Ectodermal cell (in vitro differentiated cells): ENCODE data around the gene KLHL26.

Experiments
- H3K27ac ChIP-seq: 2 replicates; pipeline ENCODE4 v1.7.0; 2013; ENCODE audit warnings: mild to moderate bottlenecking, low read depth, low read length; ENCODE audit not compliant: insufficient read depth, poor library complexity, severe bottlenecking
- H3K27me3 ChIP-seq: 2 replicates; pipeline ENCODE4 v1.7.0; 2013; ENCODE audit warnings: mild to moderate bottlenecking, low read length; ENCODE audit not compliant: insufficient read depth, control insufficient read depth, poor library complexity, severe bottlenecking
- H3K36me3 ChIP-seq: one replicate; pipeline ENCODE4 v1.7.0; 2013; ENCODE audit warnings: low read length; ENCODE audit not compliant: control insufficient read depth, insufficient read depth
- H3K4me1 ChIP-seq: one replicate; pipeline ENCODE4 v1.7.0; 2013; ENCODE audit warnings: low read length; ENCODE audit not compliant: control insufficient read depth, insufficient read depth
- H3K4me3 ChIP-seq: 2 replicates; pipeline ENCODE4 v1.7.0; 2013; ENCODE audit warnings: low read depth, low read length, control low read depth; ENCODE audit not compliant: insufficient read depth
- H3K9me3 ChIP-seq: 2 replicates; pipeline ENCODE4 v1.7.0; 2013; ENCODE audit warnings: mild to moderate bottlenecking, low read length, moderate library complexity; ENCODE audit not compliant: control insufficient read depth
- WGBS, 2 experiments: methylation state at CpG; one replicate each; pipeline ENCODE4 v1.1.7; 2013; ENCODE audit warnings: missing lambda C conversion rate in 2 of 2; 5-methylcytosine and 5-hydroxymethylcytosine counted together

Gene KLHL26

GRCh38 chr19:18608805-18609716, 27.8 kb upstream of the KLHL26 start:
- no peaks in the 10 kb centered on the region for H3K9me3 ChIP-seq
- no peak overlapping the region for H3K4me3 ChIP-seq
- no peak overlapping the region for H3K27ac ChIP-seq
- H3K27me3 ChIP-seq, result peaks cover 98% of the 10 kb centered on the region
- no peaks in the 10 kb centered on the region for H3K36me3 ChIP-seq
- 24 to 27% methylated on average over 8 to 9 of the region's 9 CpGs for WGBS, 2 experiments
- peaks cover 40% of the 10 kb centered on the region for H3K4me1 ChIP-seq

GRCh38 chr19:18609717-18610051, 27.1 kb upstream of the KLHL26 start:
- Histone ChIP-seq H3K36me3 (no peaks in the 10 kb centered on the region), H3K4me3 (no peak overlapping the region), H3K4me1 (peaks cover 34% of the 10 kb centered on the region), H3K27me3 (peaks cover 98% of the 10 kb centered on the region), H3K27ac (no peak overlapping the region), H3K9me3 (no peaks in the 10 kb centered on the region)
- 10 to 13% methylated on average over 2 of the region's 2 CpGs for WGBS, 2 experiments

GRCh38 chr19:18610245-18610555, 26.6 kb upstream of the KLHL26 start:
- peaks cover 33% of the 10 kb centered on the region for H3K4me1 ChIP-seq
- H3K27me3 ChIP-seq, result peaks cover 98% of the 10 kb centered on the region
- H3K4me3 ChIP-seq, result no peak overlapping the region
- 24% methylated on average over 3 of the region's 3 CpGs for WGBS, 2 experiments
- H3K36me3 ChIP-seq, result no peaks in the 10 kb centered on the region
- H3K9me3 ChIP-seq, result no peaks in the 10 kb centered on the region
- no peak overlapping the region for H3K27ac ChIP-seq

GRCh38 chr19:18610556-18611326, 26.1 kb upstream of the KLHL26 start:
- Histone ChIP-seq H3K9me3 (no peaks in the 10 kb centered on the region), H3K27ac (no peak overlapping the region), H3K4me1 (peaks cover 33% of the 10 kb centered on the region), H3K4me3 (no peak overlapping the region), H3K27me3 (peaks cover 98% of the 10 kb centered on the region), H3K36me3 (no peaks in the 10 kb centered on the region)
- 1 to 2% methylated on average over 45 of the region's 45 CpGs for WGBS, 2 experiments

- Histone ChIP-seq H3K4me1 (peaks cover 33% of the 10 kb centered on the region), H3K27ac (no peak overlapping the region), H3K36me3 (no peaks in the 10 kb centered on the region), H3K27me3 (peaks cover 96% of the 10 kb centered on the region), H3K9me3 (no peaks in the 10 kb centered on the region), H3K4me3 (no peak overlapping the region)
- WGBS, 2 experiments, result 1% methylated on average over 62 of the region's 62 CpGs
Measured at GRCh38 chr19:18611327-18612050, 25.3 kb upstream of the KLHL26 start.

- Histone ChIP-seq H3K9me3 (no peaks in the 10 kb centered on the region), H3K27ac (no peak overlapping the region), H3K36me3 (no peaks in the 10 kb centered on the region), H3K4me1 (peaks cover 33% of the 10 kb centered on the region), H3K4me3 (peak overlapping the region; percentile 35), H3K27me3 (peaks cover 90% of the 10 kb centered on the region)
- WGBS, 2 experiments, result 2% methylated on average over 30 of the region's 30 CpGs
Measured at GRCh38 chr19:18612051-18612771, 24.6 kb upstream of the KLHL26 start.

- Histone ChIP-seq H3K36me3 (no peaks in the 10 kb centered on the region), H3K9me3 (no peaks in the 10 kb centered on the region), H3K4me3 (peak within 1 kb of the TSS; percentile 35), H3K27ac (no peak within 1 kb of the TSS), H3K27me3 (peaks cover 82% of the 10 kb centered on the region), H3K4me1 (peaks cover 27% of the 10 kb centered on the region)
- WGBS, 2 experiments, result 1% methylated on average over 70 of the region's 70 CpGs
Measured at GRCh38 chr19:18612772-18613588, 23.8 kb upstream of the KLHL26 start, which contains the start of gene TMEM59L. TSS of gene TMEM59L (plus strand) at chr19:18612870. CDS start at chr19:18612959, 89 bp downstream.

GRCh38 chr19:18613589-18614234, 23.1 kb upstream of the KLHL26 start:
- 21 to 22% methylated on average over 23 of the region's 23 CpGs for WGBS, 2 experiments
- Histone ChIP-seq H3K27me3 (peaks cover 75% of the 10 kb centered on the region), H3K36me3 (no peaks in the 10 kb centered on the region), H3K4me1 (peaks cover 27% of the 10 kb centered on the region), H3K27ac (no peak overlapping the region), H3K9me3 (no peaks in the 10 kb centered on the region), H3K4me3 (no peak overlapping the region)

GRCh38 chr19:18616023-18616422, 20.8 kb upstream of the KLHL26 start:
- Histone ChIP-seq H3K27me3 (peaks cover 52% of the 10 kb centered on the region), H3K4me3 (no peak overlapping the region), H3K4me1 (peaks cover 20% of the 10 kb centered on the region), H3K36me3 (no peaks in the 10 kb centered on the region), H3K9me3 (no peaks in the 10 kb centered on the region), H3K27ac (no peak overlapping the region)
- whole genome bisulfite sequencing, 2 experiments, result 85 to 91% methylated on average over 3 of the region's 3 CpGs
